Endodermal cell (in vitro differentiated cells): ENCODE data around the gene ACADS. TPM values are rescaled to one million over a fixed set of nuclear protein-coding genes. Genes with fewer than 3 reads are reported as not detected.

Source experiments
- DNase-seq: peaks from one replicate; pipeline ENCODE4 v3.0.0-alpha.2; 2017
- H3K27ac ChIP-seq: 2 replicates; pipeline ENCODE4 v1.5.1; 2013; ENCODE audit warnings: mild to moderate bottlenecking, low read depth, low read length, moderate library complexity
- H3K27me3 ChIP-seq: 2 replicates; pipeline ENCODE4 v1.6.1; 2013; ENCODE audit warnings: mild to moderate bottlenecking, low read length, moderate library complexity; ENCODE audit not compliant: insufficient read depth, control insufficient read depth, poor library complexity, severe bottlenecking
- H3K36me3 ChIP-seq: 2 replicates; pipeline ENCODE4 v1.7.0; 2013; ENCODE audit warnings: mild to moderate bottlenecking, low read length, moderate library complexity; ENCODE audit not compliant: control insufficient read depth, insufficient read depth
- H3K4me1 ChIP-seq: one replicate; pipeline ENCODE4 v1.7.0; 2013; ENCODE audit warnings: low read length; ENCODE audit not compliant: control insufficient read depth, insufficient read depth
- H3K4me3 ChIP-seq: 2 replicates; pipeline ENCODE4 v1.5.1; 2013; ENCODE audit warnings: mild to moderate bottlenecking, low read length, moderate library complexity
- H3K9ac ChIP-seq: 2 replicates; pipeline ENCODE4 v1.6.1; 2013; ENCODE audit warnings: mild to moderate bottlenecking, low read length, moderate library complexity; ENCODE audit not compliant: poor library complexity, severe bottlenecking; ENCODE audit errors: extremely low read depth
- H3K9me3 ChIP-seq: 2 replicates; pipeline ENCODE4 v1.6.1; 2013; ENCODE audit warnings: mild to moderate bottlenecking, low read length, moderate library complexity; ENCODE audit not compliant: control insufficient read depth
- H3K27ac Mint-ChIP-seq: 2 replicates; pipeline ENCODE4 v1.8.0; 2020; ENCODE audit warnings: mixed read lengths
- H3K27me3 Mint-ChIP-seq: 2 replicates; pipeline ENCODE4 v1.8.0; 2021; ENCODE audit warnings: mild to moderate bottlenecking, mixed read lengths; ENCODE audit not compliant: insufficient read depth
- H3K36me3 Mint-ChIP-seq: 2 replicates; pipeline ENCODE4 v1.8.0; 2020; ENCODE audit warnings: low read depth, mixed read lengths
- H3K4me1 Mint-ChIP-seq: 2 replicates; pipeline ENCODE4 v1.8.0; 2020; ENCODE audit warnings: mixed read lengths
- H3K4me3 Mint-ChIP-seq: 2 replicates; pipeline ENCODE4 v1.8.0; 2020; ENCODE audit warnings: mild to moderate bottlenecking, moderate library complexity, mixed read lengths
- H3K9me3 Mint-ChIP-seq: 2 replicates; pipeline ENCODE4 v1.8.0; 2020; ENCODE audit warnings: mild to moderate bottlenecking, mixed read lengths
- CTCF ChIP-seq: fragments of 200-600 bp; sonication (generic); conservative IDR thresholded peaks from 2 replicates; pipeline ENCODE4 v1.5.0; 2021; ENCODE audit warnings: antibody characterized with exemption, mild to moderate bottlenecking
- WGBS, 2 experiments: methylation state at CpG; one replicate each; pipeline versions ENCODE4 v1.1.5 to v1.1.7; 2013; ENCODE audit warnings: missing lambda C conversion rate in 2 of 2, mixed read lengths in 1 of 2; ENCODE audit not compliant: insufficient coverage in 1 of 2, insufficient read length in 1 of 2; 5-methylcytosine and 5-hydroxymethylcytosine counted together
- total RNA-seq, 2 donors: library from RNA; stranded (reverse); fragmentation: NEBNext Ultra II Directional in 1 of 2; extraction: Animal tissue kit (Norgen Biotek cat#: 25700) in 1 of 2; gene quantifications; 2 replicates in 1 of 2; 3 replicates in 1 of 2; pipeline ENCODE4 v1.2.1, GENCODE V29; 2021

ACADS gene
- total RNA-seq, 2 donors from 2014 or later, result 8.0 to 9.2 TPM

GRCh38 chr12:120706029-120706428 is 19.6 kb upstream of the ACADS start:
- Mint-ChIP-seq H3K27ac (no peak overlapping the region), H3K36me3 (peaks cover 10% of the 10 kb centered on the region), H3K4me3 (no peak overlapping the region), H3K9me3 (no peaks in the 10 kb centered on the region), H3K27me3 (no peaks in the 10 kb centered on the region), H3K4me1 (peaks cover 4% of the 10 kb centered on the region)
- H3K9ac ChIP-seq, result no peak overlapping the region
- H3K36me3 ChIP-seq, result peaks cover 38% of the 10 kb centered on the region
- H3K27ac ChIP-seq, result no peak overlapping the region
- no peaks in the 10 kb centered on the region for H3K9me3 ChIP-seq
- no peak overlapping the region for H3K4me3 ChIP-seq
- no peaks in the 10 kb centered on the region for H3K27me3 ChIP-seq
- no peaks in the 10 kb centered on the region for H3K4me1 ChIP-seq
- DNase-seq, result no peak
- WGBS, 2 experiments, result 73 to 74% methylated on average over 5 of the region's 5 CpGs
- TF ChIP-seq CTCF, result no peak

- no peak for DNase-seq
- H3K27ac ChIP-seq, result no peak overlapping the region
- H3K36me3 ChIP-seq, result peaks cover 19% of the 10 kb centered on the region
- Mint-ChIP-seq H3K4me3 (no peak overlapping the region), H3K9me3 (no peaks in the 10 kb centered on the region), H3K27ac (no peak overlapping the region), H3K27me3 (no peaks in the 10 kb centered on the region), H3K36me3 (peaks cover 6% of the 10 kb centered on the region), H3K4me1 (peaks cover 22% of the 10 kb centered on the region)
- WGBS, 2 experiments, result 82 to 94% methylated on average over 2 to 4 of the region's 4 CpGs
- no peak for TF ChIP-seq CTCF
- no peak overlapping the region for H3K4me3 ChIP-seq
- H3K4me1 ChIP-seq, result peaks cover 9% of the 10 kb centered on the region
- no peaks in the 10 kb centered on the region for H3K9me3 ChIP-seq
- no peaks in the 10 kb centered on the region for H3K27me3 ChIP-seq
- no peak overlapping the region for H3K9ac ChIP-seq
Observed at GRCh38 chr12:120708651-120709050, 17.0 kb upstream of the ACADS start.

GRCh38 chr12:120710031-120710804 is 15.4 kb upstream of the ACADS start, which contains the start of gene UNC119B:
TSS of gene UNC119B (plus strand) at chr12:120710458. CDS start at chr12:120710475, 17 bp downstream.
- Histone ChIP-seq H3K27me3 (no peaks in the 10 kb centered on the region), H3K9me3 (no peaks in the 10 kb centered on the region), H3K27ac (peak within 1 kb of the TSS; percentile 42), H3K36me3 (peaks cover 23% of the 10 kb centered on the region), H3K9ac (peak within 1 kb of the TSS; percentile 56), H3K4me1 (peaks cover 9% of the 10 kb centered on the region), H3K4me3 (peak within 1 kb of the TSS; percentile 89)
- peak within 1 kb of the TSS; percentile 68 for H3K4me3 Mint-ChIP-seq
- H3K36me3 Mint-ChIP-seq, result peaks cover 19% of the 10 kb centered on the region
- peak within 1 kb of the TSS; percentile 74 for H3K27ac Mint-ChIP-seq
- no peaks in the 10 kb centered on the region for H3K9me3 Mint-ChIP-seq
- peak; percentile 93 for DNase-seq
- 1 to 2% methylated on average over 35 to 76 of the region's 76 CpGs for WGBS, 2 experiments
- peaks cover 26% of the 10 kb centered on the region for H3K4me1 Mint-ChIP-seq
- H3K27me3 Mint-ChIP-seq, result no peaks in the 10 kb centered on the region
- TF ChIP-seq CTCF, result no peak
